Motor neuron (in vitro differentiated cells): ENCODE results near the gene EIF3A. TPM values are rescaled to one million over a fixed set of nuclear protein-coding genes. Genes with fewer than 3 reads are reported as not detected.

Source experiments
- ATAC-seq, 8 experiments: fragments of 200-7000 bp; cut with Tn5 transposase; replicated peaks in 6 of 8; 2 replicates each; pipeline ENCODE4 v1.8.0; 2021; ENCODE audit warnings: mild to moderate bottlenecking in 8 of 8, moderate library complexity in 8 of 8
- H3K27ac ChIP-seq, 2 donors: fragments of 250-450 bp; sonication (Bioruptor Pico); 2 replicates each; pipeline ENCODE4 v1.9.0; 2021; ENCODE audit warnings: antibody characterized with exemption in 2 of 2, mild to moderate bottlenecking in 2 of 2, moderate library complexity in 1 of 2
- H3K4me1 ChIP-seq, 2 donors: fragments of 250-450 bp; sonication (Bioruptor Pico); replicated peaks in 1 of 2; 2 replicates each; pipeline ENCODE4 v1.6.1; 2021; ENCODE audit warnings: antibody characterized with exemption in 2 of 2, mild to moderate bottlenecking in 2 of 2, moderate library complexity in 1 of 2
- H3K4me3 ChIP-seq, 5 donors: fragments of 250-450 bp; sonication (Bioruptor Pico); 2 replicates each; pipeline ENCODE4 v1.9.0; 2021; ENCODE audit warnings: antibody characterized with exemption in 5 of 5, mild to moderate bottlenecking in 5 of 5, moderate library complexity in 4 of 5
- WGBS, 10 experiments: fragments of 450-650 bp; shearing (Covaris generic); methylation state at CpG; one replicate each; pipeline ENCODE4 v1.0.0; 2022; 5-methylcytosine and 5-hydroxymethylcytosine counted together
- in situ Hi-C, 9 experiments: fragments of 400-800 bp; cut with MboI; loops; one replicate each; pipeline ENCODE4 v1.15.0; 2021; ENCODE audit warnings: low sequenced_read_pairs in 9 of 9, low pct_unique_long_range_greater_than_20kb in 2 of 9; ENCODE audit not compliant: unreplicated experiment in 9 of 9
- total RNA-seq, 8 experiments: library from RNA; unstranded; fragments of 300-600 nt; gene quantifications; 2 replicates each; pipeline versions ENCODE4 v1.2.3 to v1.2.4, GENCODE V29; 2022

EIF3A gene
- total RNA-seq, 8 experiments from 2014 or later: 75.7 to 184 (median 113) TPM

DNA sequence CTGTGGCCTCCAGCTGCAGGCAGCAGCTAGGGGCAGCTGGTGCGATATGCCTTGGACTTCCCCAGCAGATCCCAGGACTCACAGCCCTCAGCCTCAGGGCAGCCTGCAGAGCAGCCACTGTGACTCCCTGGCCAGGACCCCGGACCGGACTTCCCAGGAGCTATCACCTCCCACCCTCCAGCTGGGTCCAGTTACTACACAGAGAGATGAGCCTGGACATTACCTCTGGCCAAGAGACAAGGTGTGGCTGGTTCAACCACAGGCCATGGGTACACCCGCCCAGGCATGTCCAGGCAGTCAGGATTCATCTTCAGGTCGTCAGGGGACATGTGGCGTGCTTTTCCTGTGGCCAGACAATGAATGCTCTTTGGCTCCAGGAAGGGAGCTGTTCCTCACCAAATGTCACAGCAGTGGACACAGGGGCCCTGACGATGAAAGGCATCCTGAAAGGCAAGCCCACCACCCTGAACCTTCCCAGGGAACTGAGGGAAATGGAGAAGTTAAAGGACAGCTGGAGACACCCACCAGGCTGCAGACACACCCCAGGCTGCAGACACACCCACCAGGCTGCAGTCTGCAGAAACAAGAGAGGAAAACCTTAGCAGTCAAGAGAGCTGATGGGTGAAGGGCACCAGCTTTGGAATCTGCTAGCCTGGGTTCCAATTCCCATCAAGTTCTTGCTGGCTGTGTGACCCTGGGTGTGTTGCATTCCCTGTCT is 76.9 kb downstream of the EIF3A start:
- in situ Hi-C loops: loop anchor here in 1 of 9 experiments (25.0 kb wide), 1 partner anchor 441 kb away; no protein-coding TSS in a partner anchor
- Histone ChIP-seq H3K27ac (no peak overlapping the region), H3K4me3 (no peak overlapping the region), H3K4me1 (no peaks in the 10 kb centered on the region)
- peak in 2 of 8 experiments; percentile 59 to 80 for ATAC-seq
- WGBS, 10 experiments: 0 to 86% (median 60%) methylated on average over 1 to 5 of the region's 7 CpGs; no CpG with 5 or more reads in 4 of the 10 experiments

GRCh38 chr10:119001717-119002500 is 78.7 kb downstream of the EIF3A start:
- Histone ChIP-seq H3K4me3 (no peak overlapping the region), H3K27ac (no peak overlapping the region), H3K4me1 (no peaks in the 10 kb centered on the region)
- WGBS, 10 experiments: 14 to 100% (median 87%) methylated on average over 1 to 5 of the region's 10 CpGs; no CpG with 5 or more reads in 3 of the 10 experiments
- in situ Hi-C loops: loop anchor here in 1 of 9 experiments (25.0 kb wide), 1 partner anchor 440 kb away; no protein-coding TSS in a partner anchor
- no peak for ATAC-seq

- 34 to 100% (median 71%) methylated on average over 1 to 4 of the region's 5 CpGs for WGBS, 10 experiments
- Histone ChIP-seq H3K27ac (no peak overlapping the region), H3K4me1 (no peaks in the 10 kb centered on the region), H3K4me3 (no peak overlapping the region)
- ATAC-seq: no peak
- in situ Hi-C loops: no loop called here
Measured at GRCh38 chr10:118998183-118998582, 82.4 kb downstream of the EIF3A start.

GRCh38 chr10:118997379-118997778 is 83.2 kb downstream of the EIF3A start:
- Histone ChIP-seq H3K27ac (no peak overlapping the region), H3K4me1 (no peaks in the 10 kb centered on the region), H3K4me3 (no peak overlapping the region)
- no peak for ATAC-seq
- in situ Hi-C loops: no loop called here
- WGBS, 10 experiments: 67 to 92% (median 90%) methylated on average over 2 of the region's 2 CpGs; no CpG with 5 or more reads in 7 of the 10 experiments

GRCh38 chr10:118995739-118996138 is 84.9 kb downstream of the EIF3A start:
- Histone ChIP-seq H3K4me1 (no peaks in the 10 kb centered on the region), H3K4me3 (no peak overlapping the region), H3K27ac (no peak overlapping the region)
- in situ Hi-C loops: no loop called here
- 73 to 100% (median 86%) methylated on average over 1 to 6 of the region's 10 CpGs for WGBS, 10 experiments
- ATAC-seq: no peak

DNA sequence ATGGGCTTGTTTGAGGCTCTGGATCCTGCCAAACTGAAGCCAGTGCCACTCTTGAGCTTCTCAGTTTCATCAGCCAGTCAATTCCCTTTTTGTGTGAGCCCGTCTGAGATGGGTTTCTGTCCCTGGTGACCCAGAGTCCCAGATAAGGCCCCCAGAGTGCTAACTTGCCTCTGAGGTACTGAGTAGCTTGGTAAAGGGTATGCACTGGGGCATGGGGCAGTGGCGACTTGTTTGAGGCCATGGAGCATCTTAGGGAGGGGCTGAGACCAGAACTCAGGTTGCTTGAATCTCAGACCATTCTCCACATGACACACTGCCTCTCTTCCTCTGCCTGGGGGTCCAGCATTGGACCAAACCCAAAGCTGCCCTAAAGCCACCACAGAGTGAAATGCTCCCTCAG is 86.3 kb downstream of the EIF3A start:
- Histone ChIP-seq H3K4me3 (no peak overlapping the region), H3K4me1 (no peaks in the 10 kb centered on the region), H3K27ac (no peak overlapping the region)
- no peak for ATAC-seq
- in situ Hi-C loops: no loop called here
- WGBS, 10 experiments: 50 to 60% methylated on average over 1 of the region's 2 CpGs; no CpG with 5 or more reads in 8 of the 10 experiments

DNA sequence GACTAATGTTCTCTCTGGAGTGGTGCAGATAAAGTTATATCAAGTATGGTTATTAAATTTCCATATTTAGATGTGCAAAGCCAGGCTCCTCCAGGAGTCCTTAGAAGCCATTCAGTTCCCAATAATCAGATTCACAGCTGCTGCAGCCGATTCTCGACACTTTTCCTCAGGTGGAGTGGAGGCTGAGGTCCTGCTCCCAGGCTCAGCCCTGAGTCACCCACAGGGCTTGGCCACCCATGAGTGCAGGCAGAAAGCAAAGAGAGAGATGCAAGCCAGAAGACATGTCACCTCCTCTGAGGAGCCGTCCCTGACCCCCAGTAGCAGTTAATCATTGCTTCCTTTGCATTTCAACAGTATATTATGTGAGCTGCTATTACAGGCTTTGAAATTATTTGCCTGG is 87.4 kb downstream of the EIF3A start:
- no peak for ATAC-seq
- in situ Hi-C loops: no loop called here
- WGBS, 10 experiments: 0 to 83% (median 60%) methylated on average over 1 of the region's 3 CpGs; no CpG with 5 or more reads in 6 of the 10 experiments
- Histone ChIP-seq H3K4me3 (no peak overlapping the region), H3K27ac (no peak overlapping the region), H3K4me1 (no peaks in the 10 kb centered on the region)

DNA sequence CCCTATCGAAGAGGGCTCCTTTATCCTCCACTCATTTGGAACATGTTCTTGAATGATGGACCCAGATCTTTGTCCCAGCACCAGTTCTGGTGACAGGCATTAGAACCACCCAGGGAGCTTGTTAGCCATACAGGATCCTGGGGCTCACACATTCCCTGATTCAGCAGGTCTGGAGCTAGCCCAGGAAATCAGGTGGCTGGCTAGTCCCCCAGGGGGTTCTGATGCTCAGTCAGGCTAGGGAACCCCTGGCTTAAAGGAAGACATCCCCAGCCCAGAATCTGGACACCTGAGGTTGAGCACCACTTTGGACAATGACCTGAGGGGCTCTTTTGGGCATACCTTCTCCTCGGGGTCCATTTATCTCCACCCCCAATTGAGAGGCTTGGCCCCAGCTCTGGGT is 88.1 kb downstream of the EIF3A start:
- in situ Hi-C loops: no loop called here
- 18 to 83% (median 53%) methylated on average over 1 to 2 of the region's 2 CpGs; no CpG with 5 or more reads in 5 of the 10 experiments for WGBS, 10 experiments
- H3K4me3 ChIP-seq: no peak overlapping the region
- no peaks in the 10 kb centered on the region for H3K4me1 ChIP-seq
- no peak overlapping the region for H3K27ac ChIP-seq
- ATAC-seq: no peak

DNA sequence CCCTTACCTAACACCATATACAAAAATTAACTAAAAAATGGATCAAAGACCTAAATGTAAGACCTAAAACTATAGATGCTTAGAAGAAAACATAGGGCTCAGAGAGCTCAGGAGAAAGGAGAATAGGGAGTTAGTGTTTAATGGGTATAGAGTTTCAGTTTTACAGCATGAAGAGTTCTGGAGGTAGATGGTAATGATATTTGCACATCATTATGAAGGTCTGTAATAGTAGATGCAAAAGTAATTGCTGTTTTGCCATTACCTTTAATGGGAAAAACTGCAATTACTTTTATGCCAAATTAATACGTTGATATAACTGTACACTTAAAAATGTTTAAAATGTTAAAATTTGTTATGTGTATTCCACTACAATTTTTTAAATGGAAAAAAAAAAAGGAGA is 90.3 kb downstream of the EIF3A start:
- in situ Hi-C loops: no loop called here
- ATAC-seq: no peak
- WGBS, 10 experiments: 27 to 100% (median 60%) methylated on average over 1 of the region's 1 CpG; no CpG with 5 or more reads in 1 of the 10 experiments

GRCh38 chr10:118986815-118987790 is 93.5 kb downstream of the EIF3A start:
- Histone ChIP-seq H3K4me1 (peaks cover 7 to 8% of the 10 kb centered on the region in 2 donors), H3K4me3 (no peak overlapping the region), H3K27ac (no peak overlapping the region)
- WGBS, 10 experiments: 18 to 93% (median 62%) methylated on average over 2 to 7 of the region's 7 CpGs
- ATAC-seq: no peak
- in situ Hi-C loops: no loop called here

More for the DNA sequence above, 90.3 kb downstream of the EIF3A start:
- H3K4me1 ChIP-seq: no peaks in the 10 kb centered on the region
- H3K27ac ChIP-seq: no peak overlapping the region
- no peak overlapping the region for H3K4me3 ChIP-seq

GRCh38 chr10:118985576-118985975 is 95.0 kb downstream of the EIF3A start:
- in situ Hi-C loops: no loop called here
- H3K4me3 ChIP-seq: no peak overlapping the region
- ATAC-seq: no peak
- H3K27ac ChIP-seq: no peak overlapping the region
- H3K4me1 ChIP-seq: peaks cover 10 to 14% of the 10 kb centered on the region in 2 donors
- WGBS, 10 experiments: 33 to 100% (median 76%) methylated on average over 1 to 2 of the region's 2 CpGs; no CpG with 5 or more reads in 1 of the 10 experiments
